A549 (cell line): ENCODE results near the gene MT1HL1. TPM values are rescaled to one million over a fixed set of nuclear protein-coding genes. Genes with fewer than 3 reads are reported as not detected.

ENCODE experiments used
- ATAC-seq, 2 experiments: fragments of 200-7000 bp in 1 of 2; fragments of >200 bp in 1 of 2; cut with Nextera tagmentation in 1 of 2; cut with Tn5 transposase in 1 of 2; 3 replicates each; pipeline versions ENCODE4 v1.8.0 to v1.9.1; 2018 to 2020; ENCODE audit warnings: mild to moderate bottlenecking in 1 of 2, moderate library complexity in 1 of 2
- CTCF ChIA-PET: fragments of 300-600 bp; sonication (Branson Sonifier 250); formaldehyde crosslinking; extraction: SDS; loops from one replicate; lab custom pipeline; 2021; ENCODE audit warnings: antibody characterized with exemption, inconsistent platforms; lab: Yijun Ruan, JAX
- POLR2A ChIA-PET: fragments of 350-600 bp; formaldehyde crosslinking; extraction: SDS; loops from one replicate; lab custom pipeline; 2021; ENCODE audit warnings: antibody characterized with exemption, inconsistent platforms; lab: Yijun Ruan, JAX
- DNase-seq, 2 experiments: peaks; one replicate each; pipeline versions ENCODE4 v3.0.0 to v3.0.0-alpha.2; 2011 to 2016; ENCODE audit warnings: low read depth in 1 of 2, low spot score in 1 of 2
- FAIRE-seq: peaks from 2 replicates; lab custom pipeline; 2011; peaks lifted over from hg19 to GRCh38; lab: Jason Lieb, UNC
- H3K27ac ChIP-seq, 2 experiments: fragments of >200 bp; sonication (Bioruptor Twin); formaldehyde crosslinking; 3 replicates each; pipeline ENCODE4 v1.5.1; 2016 to 2017
- H3K4me1 ChIP-seq: fragments of >200 bp; sonication (Bioruptor Twin); formaldehyde crosslinking; 3 replicates; pipeline ENCODE4 v1.6.1; 2016
- H3K4me2 ChIP-seq: fragments of >200 bp; sonication (Bioruptor Twin); formaldehyde crosslinking; 3 replicates; pipeline ENCODE4 v1.6.1; 2016
- H3K4me3 ChIP-seq: fragments of >200 bp; sonication (Bioruptor Twin); formaldehyde crosslinking; 3 replicates; pipeline ENCODE4 v1.5.1; 2016
- H3K9me3 ChIP-seq: fragments of >200 bp; sonication (Bioruptor Twin); formaldehyde crosslinking; 3 replicates; pipeline ENCODE4 v1.6.1; 2016
- ATOH8 ChIP-seq: fragments of 250-450 bp; sonication (Bioruptor Pico); IDR thresholded peaks from 2 replicates; pipeline ENCODE4 v1.5.0; 2020; ENCODE audit warnings: low read depth, mild to moderate bottlenecking, moderate library complexity
- BCL3 ChIP-seq: fragments of >200 bp; sonication (Bioruptor Twin); formaldehyde crosslinking; IDR thresholded peaks from 3 replicates; pipeline ENCODE4 v1.6.1; 2016
- BHLHE40 ChIP-seq: IDR thresholded peaks from 2 replicates; pipeline ENCODE4 v1.6.1; 2012; ENCODE audit warnings: low read depth, low read length, inconsistent platforms
- E2F6 ChIP-seq: IDR thresholded peaks from 2 replicates; pipeline ENCODE4 v1.6.1; 2012; ENCODE audit warnings: low read depth, borderline replicate concordance
- EHF ChIP-seq: fragments of 250-450 bp; sonication (Bioruptor Pico); IDR thresholded peaks from 2 replicates; pipeline ENCODE4 v1.5.0; 2020; ENCODE audit warnings: mild to moderate bottlenecking
- ELK1 ChIP-seq: fragments of 150-350 bp; IDR thresholded peaks from 2 replicates; pipeline ENCODE4 v1.6.1; 2014; ENCODE audit warnings: low read depth, mild to moderate bottlenecking, low read length
- EP300 ChIP-seq, 2 experiments: fragments of >200 bp; sonication (Bioruptor Twin); formaldehyde crosslinking; IDR thresholded peaks; 2 replicates in 1 of 2; 3 replicates in 1 of 2; pipeline ENCODE4 v1.6.1; 2016 to 2017
- FOXS1 ChIP-seq: fragments of 250-450 bp; sonication (Bioruptor Pico); IDR thresholded peaks from 2 replicates; pipeline ENCODE4 v1.5.0; 2020; ENCODE audit warnings: mild to moderate bottlenecking, moderate library complexity
- HEYL ChIP-seq: fragments of 250-450 bp; sonication (Bioruptor Pico); IDR thresholded peaks from 2 replicates; pipeline ENCODE4 v1.8.0; 2021; ENCODE audit warnings: mild to moderate bottlenecking, moderate library complexity
- MAX ChIP-seq: IDR thresholded peaks from 2 replicates; pipeline ENCODE4 v1.6.1; 2012
- NFE2L2 ChIP-seq: fragments of 150-350 bp; conservative IDR thresholded peaks from 2 replicates; pipeline ENCODE4 v1.6.1; 2014; ENCODE audit warnings: low read length
- POLR2A ChIP-seq: IDR thresholded peaks from 2 replicates; pipeline ENCODE4 v1.6.1; 2012; ENCODE audit warnings: mild to moderate bottlenecking, low read length
- RAD21 ChIP-seq, 2 experiments: fragments of >200 bp in 1 of 2; sonication (Bioruptor Twin) in 1 of 2; formaldehyde crosslinking in 1 of 2; IDR thresholded peaks in 1 of 2; conservative IDR thresholded peaks in 1 of 2; 2 replicates in 1 of 2; 3 replicates in 1 of 2; pipeline ENCODE4 v1.6.1; 2012 to 2018; ENCODE audit warnings: inconsistent platforms in 1 of 2
- REST ChIP-seq: fragments of 200-600 bp; sonication (generic); IDR thresholded peaks from 2 replicates; pipeline ENCODE4 v1.6.1; 2016; ENCODE audit warnings: antibody characterized with exemption, mild to moderate bottlenecking, moderate library complexity
- ZFP36 ChIP-seq: fragments of 450-650 bp; IDR thresholded peaks from 2 replicates; pipeline ENCODE4 v1.6.1; 2014; ENCODE audit warnings: borderline replicate concordance; ENCODE audit not compliant: partially characterized antibody
- ZSCAN20 ChIP-seq: fragments of 250-450 bp; sonication (Bioruptor Pico); IDR thresholded peaks from 2 replicates; pipeline ENCODE4 v1.8.0; 2022; ENCODE audit warnings: mild to moderate bottlenecking, moderate library complexity
- WGBS: methylation state at CpG from one replicate; pipeline ENCODE4 v1.1.6; 2017; ENCODE audit errors: missing lambda C conversion rate; 5-methylcytosine and 5-hydroxymethylcytosine counted together
- polyA plus RNA-seq, 4 experiments: library from polyadenylated mRNA; depleted of rRNA in 3 of 4; stranded (reverse); fragments of >200 nt; fragmentation: RNase III in 1 of 4; extraction: RNeasy Plus Mini Kit Qiagen cat#74134 plus additional on column Dnase treatment in 1 of 4; gene quantifications; 2 replicates in 3 of 4; 3 replicates in 1 of 4; pipeline ENCODE4 v1.2.3, GENCODE V29; 2011 to 2017

Gene MT1HL1
- polyA plus RNA-seq, 2 of the 4 experiments (the other 2 are of a cell fraction) = not detected

- WGBS = 65% methylated on average over 4 of the region's 4 CpGs
- ChIA-PET CTCF (interaction anchor here (1.1 kb wide), 1 partner anchor 395 kb away, joined by 4 read pairs; no protein-coding TSS in a partner anchor), POLR2A (no interaction called here)
- H3K27ac ChIP-seq = no peak overlapping the region
- H3K4me2 ChIP-seq = no peak overlapping the region
- H3K4me3 ChIP-seq = no peak overlapping the region
- ATAC-seq (no peak), DNase-seq (no peak), FAIRE-seq (no peak)
- no peak for TF ChIP-seq ELK1
- no peak for TF ChIP-seq RAD21 (conservative IDR thresholded peaks at IDR 0.05 in 1 of 2, IDR thresholded peaks at IDR 0.05 in 1 of 2)
- no peak for TF ChIP-seq ATOH8 (CRISPR knock-in tag)
- no peak for TF ChIP-seq REST
- TF ChIP-seq E2F6 = no peak
- TF ChIP-seq BHLHE40 = no peak
- TF ChIP-seq ZFP36 = no peak
- no peak for TF ChIP-seq BCL3
- TF ChIP-seq EP300 (IDR thresholded peaks at IDR 0.05) = no peak
- no peak for TF ChIP-seq POLR2A
- no peak for TF ChIP-seq FOXS1 (CRISPR knock-in tag)
- peaks cover 16% of the 10 kb centered on the region for H3K4me1 ChIP-seq
- H3K9me3 ChIP-seq = no peaks in the 10 kb centered on the region
Observed at GRCh38 chr1:237033061-237033460, 28.8 kb upstream of the MT1HL1 start.

- H3K27ac ChIP-seq = peak overlapping the region; percentile 57 to 65; a peak in 5 of 6 replicates
- FAIRE-seq = no peak
- DNase-seq = peak in 1 of 2 experiments; percentile 37
- peak overlapping the region; percentile 25; the same call in 2 of the 3 replicates for H3K4me3 ChIP-seq
- no peak for TF ChIP-seq ZSCAN20 (CRISPR knock-in tag)
- no peak for TF ChIP-seq NFE2L2
- no peak for TF ChIP-seq EHF
- no peak for TF ChIP-seq MAX
- no peak for TF ChIP-seq ZFP36
- no peak for TF ChIP-seq HEYL (CRISPR knock-in tag)
- TF ChIP-seq, all 56 proteins: peak for 0
- Histone ChIP-seq H3K4me2 (peak overlapping the region; percentile 68), H3K4me1 (peaks cover 16% of the 10 kb centered on the region), H3K9me3 (no peaks in the 10 kb centered on the region)
- ChIA-PET CTCF (interaction anchor here (1.5 kb wide), 1 partner anchor 10 kb away, joined by 4 read pairs; the partner anchor contains the start of gene RYR2), POLR2A (no interaction called here)
- peak; percentile 82 for ATAC-seq
- 11% methylated on average over 7 of the region's 7 CpGs for WGBS
Observed at GRCh38 chr1:237032029-237032428, 27.8 kb upstream of the MT1HL1 start.
